Ureter (tissue), 1 donor: ENCODE results near the gene SLC6A2. TPM values are rescaled to one million over a fixed set of nuclear protein-coding genes. Genes with fewer than 3 reads are reported as not detected.

Source experiments
- DNase-seq: peaks from one replicate; pipeline ENCODE4 v3.0.0-alpha.2; 2020; ENCODE audit warnings: low spot score
- total RNA-seq: library from RNA; stranded (reverse); gene quantifications from one replicate; pipeline ENCODE4 v1.2.4, GENCODE V29; 2023
- donor health status: DM: yes; HTN: yes; CAD: no.

SLC6A2 gene
- total RNA-seq, 1 donor from 2014 or later: 4.6 TPM

DNA sequence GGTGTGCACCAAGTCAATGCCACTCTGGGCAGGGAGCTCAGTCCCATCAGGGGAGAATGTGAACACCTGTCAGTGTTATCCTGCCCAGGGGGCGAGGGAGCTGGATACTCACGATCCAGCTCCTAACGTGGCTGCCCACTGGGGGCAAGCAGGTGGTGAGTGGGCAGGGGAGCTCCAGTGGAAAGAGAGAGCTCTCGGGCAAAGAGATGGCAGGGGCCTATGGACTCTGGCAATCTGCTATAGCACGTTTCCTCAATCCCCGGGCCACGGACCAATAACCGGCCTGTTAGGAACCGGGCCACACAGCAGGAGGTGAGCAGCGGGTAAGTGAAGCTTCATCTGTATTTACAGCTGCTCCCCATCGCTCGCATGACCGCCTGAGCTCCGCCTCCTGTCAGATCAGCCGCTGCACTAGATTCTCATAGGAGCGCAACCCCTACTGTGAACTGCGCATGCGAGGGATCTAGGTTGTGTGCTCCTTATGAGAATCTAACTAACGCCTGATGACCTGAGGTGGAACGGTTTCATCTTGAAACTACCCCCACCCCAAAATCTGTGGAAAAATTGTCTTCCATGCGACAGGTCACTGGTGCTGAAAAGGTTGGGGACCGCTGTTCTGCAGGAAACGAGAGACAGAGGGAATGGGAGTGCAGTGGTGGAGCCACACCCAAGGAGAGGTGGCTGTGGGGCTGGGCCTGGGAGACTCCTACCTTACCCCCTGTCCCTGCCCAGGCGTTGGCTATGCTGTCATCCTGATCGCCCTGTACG, 15.6 kb downstream of the SLC6A2 start:
- no peak for DNase-seq

DNA sequence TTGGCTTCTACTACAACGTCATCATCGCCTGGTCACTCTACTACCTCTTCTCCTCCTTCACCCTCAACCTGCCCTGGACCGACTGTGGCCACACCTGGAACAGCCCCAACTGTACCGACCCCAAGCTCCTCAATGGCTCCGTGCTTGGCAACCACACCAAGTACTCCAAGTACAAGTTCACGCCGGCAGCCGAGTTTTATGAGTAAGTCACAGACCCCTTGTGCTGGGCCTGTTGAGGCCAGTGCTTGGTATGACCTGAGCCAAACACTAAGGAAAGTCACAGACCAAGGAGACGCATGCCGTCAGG, 16.1 kb downstream of the SLC6A2 start:
- no peak for DNase-seq

DNA sequence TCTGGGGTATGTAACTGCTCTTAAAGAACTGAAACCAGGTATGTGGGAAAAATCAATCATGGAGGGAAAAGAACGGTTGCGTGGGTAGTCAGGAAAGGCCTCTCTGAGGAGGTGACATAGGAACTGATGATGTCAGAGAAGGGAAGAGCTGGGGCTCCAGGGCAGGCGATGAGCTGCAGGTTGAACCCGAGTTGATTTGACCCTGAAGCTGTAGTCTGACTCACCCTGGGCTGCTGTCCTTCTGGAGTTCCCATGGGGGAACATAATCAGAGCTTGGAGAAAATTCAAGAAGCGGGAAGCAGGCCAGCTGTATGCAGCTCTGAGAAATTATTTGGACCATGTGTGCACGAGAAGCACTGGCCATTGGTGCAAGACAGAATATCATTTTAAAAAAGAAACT, 16.7 kb downstream of the SLC6A2 start:
- DNase-seq: no peak

DNA sequence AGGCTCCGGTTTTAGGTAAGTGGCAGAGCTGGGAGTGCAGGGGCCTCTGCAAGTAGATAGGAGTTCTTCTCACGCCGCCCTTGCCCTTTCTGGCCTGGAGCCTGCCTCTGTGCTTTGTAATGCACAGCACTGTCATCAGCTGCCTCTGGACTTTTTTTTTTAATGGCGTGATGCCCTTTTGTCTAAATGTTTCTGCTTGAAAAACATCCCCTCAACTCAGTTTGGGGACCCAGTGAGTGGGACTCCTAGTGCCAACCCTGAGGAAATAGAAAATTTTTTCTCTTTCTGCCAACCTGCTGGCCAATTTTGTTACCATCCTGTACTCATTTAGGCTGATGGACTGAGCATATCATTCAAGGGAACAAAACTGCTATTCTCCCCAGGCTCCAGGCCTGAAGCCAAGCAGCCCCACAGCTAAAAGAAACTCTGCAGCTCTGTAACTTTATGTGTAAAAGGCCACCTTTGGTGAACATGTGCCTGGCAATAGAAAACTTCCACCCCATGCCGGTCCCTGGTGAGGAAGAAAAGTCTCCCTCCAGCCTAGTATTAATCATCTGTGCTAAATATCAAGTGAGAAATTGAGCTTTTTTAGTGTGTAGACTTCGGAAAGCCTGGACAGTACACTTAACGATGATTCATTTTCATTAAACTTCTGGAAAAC, 22.5 kb downstream of the SLC6A2 start:
- DNase-seq: no peak

DNA sequence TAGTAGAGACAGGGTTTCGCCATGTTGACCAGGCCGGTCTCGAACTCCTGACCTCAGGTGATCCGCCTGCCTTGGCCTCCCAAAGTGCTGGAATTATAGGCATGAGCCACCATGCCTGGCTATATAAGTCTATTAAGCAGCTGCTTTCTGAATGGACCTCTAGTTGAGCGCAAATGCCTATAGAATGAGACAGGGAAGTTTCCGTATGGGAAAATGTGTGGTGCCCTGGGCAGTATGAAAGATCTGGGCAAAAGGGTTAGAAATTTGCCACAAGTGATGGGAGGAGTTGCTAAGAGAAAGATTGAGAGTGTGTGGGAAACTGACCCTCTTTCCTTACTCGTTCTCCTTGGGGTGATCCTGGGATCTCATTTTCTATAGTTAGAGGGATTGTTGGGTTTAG, 26.3 kb downstream of the SLC6A2 start:
- no peak for DNase-seq

DNA sequence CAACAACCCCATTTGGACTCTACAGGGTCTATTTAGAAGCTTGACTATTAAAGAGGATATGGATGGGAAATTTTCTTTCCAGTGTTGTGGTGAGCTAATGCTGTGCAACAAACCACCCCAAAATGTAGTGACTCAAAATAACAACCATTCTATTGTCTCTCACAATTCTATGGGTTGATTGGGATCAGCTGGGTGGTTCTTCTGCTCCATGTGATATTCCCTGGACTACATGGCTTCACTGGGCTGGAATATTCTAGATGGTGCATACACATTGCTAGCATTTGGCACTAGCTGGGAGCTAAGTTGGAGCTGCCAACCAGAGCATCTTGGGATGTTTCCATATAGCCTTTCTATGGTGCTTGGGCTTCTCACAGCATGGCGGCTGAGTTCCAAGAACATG, 30.2 kb downstream of the SLC6A2 start:
- no peak for DNase-seq

DNA sequence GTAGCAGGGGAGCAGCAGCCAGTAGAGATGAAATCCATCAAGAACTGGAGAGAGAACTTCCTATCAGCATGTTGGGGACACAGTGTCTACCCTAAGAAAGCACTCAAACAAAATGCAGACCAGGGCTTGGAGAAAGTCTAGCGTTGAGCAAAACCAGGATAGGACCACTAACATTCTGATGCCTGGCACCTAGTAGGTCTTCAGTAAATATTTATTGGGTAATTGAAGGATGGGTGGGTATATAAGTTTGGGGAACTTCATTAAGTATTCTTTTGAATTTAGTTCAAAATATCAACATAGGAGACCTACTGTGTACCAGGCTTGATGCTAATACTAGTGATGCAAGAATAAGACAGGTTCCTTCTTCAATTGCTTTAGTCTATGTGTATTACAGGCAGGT, 30.9 kb downstream of the SLC6A2 start:
- DNase-seq: no peak

DNA sequence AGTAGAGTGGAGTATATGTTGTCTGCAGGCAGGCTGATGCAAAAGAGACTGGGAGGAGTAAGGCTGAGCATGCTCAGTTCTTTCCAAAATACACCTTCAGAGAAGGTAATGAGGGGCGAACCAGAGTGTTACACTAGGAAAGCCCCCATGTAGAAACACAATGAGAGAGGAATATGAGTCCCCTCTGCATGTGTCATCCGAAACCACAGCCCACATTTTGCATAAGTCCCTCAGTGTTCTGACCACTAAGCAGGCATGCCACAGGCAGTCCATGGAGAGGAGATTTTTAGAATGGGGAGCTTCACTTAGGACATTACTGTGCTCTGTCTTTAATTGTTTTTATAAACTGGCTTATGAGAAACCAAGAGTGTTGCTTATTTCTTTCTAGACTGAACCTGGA, 32.0 kb downstream of the SLC6A2 start:
- DNase-seq: no peak

DNA sequence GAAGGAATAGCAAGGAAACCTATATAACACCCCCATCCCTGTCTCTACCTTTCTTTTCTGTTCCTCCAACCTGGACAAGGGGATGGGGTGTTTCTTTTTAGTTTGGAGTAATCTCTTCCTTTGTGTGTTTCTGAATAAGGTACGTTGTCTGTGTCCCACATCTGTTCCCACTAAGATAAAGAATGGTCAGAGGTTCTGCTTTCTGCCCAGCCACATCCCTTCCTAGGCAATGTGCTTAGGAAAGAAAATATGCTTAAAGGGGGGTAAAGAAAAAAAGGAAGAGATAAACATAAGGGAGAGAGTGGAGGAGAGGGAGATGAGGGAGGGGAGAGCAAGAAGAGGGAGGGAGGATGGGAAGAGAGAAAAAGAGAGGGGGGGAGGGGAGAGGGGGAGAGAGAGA, 35.1 kb downstream of the SLC6A2 start:
- DNase-seq: no peak

DNA sequence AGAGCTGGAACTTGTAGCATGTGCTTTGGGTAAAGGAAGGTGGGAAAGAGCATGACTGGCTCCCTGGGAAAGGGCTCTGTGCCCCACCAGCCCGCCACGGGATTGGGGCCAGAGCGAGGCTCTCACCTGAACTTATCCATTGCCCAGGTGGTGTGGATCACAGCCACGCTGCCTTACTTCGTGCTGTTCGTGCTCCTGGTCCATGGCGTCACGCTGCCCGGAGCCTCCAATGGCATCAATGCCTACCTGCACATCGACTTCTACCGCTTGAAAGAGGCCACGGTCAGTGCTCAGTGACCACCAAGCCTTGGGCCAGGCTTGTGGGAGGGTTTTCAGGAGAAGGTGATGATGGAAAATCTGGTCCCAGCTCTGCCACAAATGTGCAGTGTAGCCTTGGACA, 36.0 kb downstream of the SLC6A2 start:
- no peak for DNase-seq

DNA sequence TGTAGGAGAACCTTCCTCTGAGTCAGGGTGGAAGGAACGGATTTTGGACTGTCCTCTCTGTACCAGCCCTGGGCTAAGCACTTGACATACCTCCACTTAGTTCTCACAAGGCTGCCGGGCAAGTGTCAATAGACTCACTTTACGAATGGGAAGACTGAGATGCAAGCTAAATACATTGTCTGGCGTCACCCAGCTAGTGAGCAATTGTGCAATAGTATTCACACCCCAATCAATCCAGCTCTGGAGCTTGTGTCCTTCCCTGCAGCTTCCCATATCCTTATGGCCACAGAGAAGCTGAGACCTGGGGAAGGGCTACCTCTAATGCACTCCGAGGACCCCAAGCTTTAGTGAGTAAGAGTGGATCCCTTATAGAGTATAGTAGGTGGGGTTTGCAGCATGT, 39.8 kb downstream of the SLC6A2 start:
- no peak for DNase-seq

DNA sequence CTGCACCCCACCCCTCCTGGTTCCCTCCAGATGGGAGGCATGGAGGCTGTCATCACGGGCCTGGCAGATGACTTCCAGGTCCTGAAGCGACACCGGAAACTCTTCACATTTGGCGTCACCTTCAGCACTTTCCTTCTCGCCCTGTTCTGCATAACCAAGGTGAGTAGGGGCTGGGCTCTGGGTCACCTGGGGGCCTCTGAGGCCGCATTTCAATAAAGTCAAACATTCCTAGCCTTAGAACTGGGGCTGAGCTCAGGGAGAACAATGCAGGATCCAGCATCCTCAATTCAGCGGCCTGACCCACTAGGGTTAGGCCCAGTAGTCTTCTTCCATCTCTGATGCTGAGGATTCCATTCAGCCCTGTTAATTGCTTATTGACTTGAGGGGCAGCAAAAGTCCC, 42.1 kb downstream of the SLC6A2 start:
- DNase-seq: no peak

DNA sequence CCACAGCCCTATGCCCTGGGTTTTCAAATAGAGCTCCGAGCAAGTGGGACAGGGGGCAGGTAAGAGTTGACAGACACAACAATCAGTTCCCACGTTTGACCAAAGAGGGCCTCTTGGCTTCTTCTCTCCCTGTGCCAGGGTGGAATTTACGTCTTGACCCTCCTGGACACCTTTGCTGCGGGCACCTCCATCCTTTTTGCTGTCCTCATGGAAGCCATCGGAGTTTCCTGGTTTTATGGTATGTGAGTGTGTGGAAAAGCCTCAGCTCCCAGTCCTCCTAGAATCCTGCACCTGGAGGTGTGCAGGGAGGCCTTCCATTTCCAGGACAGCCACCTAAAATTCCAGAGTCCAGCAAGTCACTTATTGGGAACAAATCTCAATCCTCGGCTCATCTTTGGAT, 42.5 kb downstream of the SLC6A2 start:
- DNase-seq: no peak

DNA sequence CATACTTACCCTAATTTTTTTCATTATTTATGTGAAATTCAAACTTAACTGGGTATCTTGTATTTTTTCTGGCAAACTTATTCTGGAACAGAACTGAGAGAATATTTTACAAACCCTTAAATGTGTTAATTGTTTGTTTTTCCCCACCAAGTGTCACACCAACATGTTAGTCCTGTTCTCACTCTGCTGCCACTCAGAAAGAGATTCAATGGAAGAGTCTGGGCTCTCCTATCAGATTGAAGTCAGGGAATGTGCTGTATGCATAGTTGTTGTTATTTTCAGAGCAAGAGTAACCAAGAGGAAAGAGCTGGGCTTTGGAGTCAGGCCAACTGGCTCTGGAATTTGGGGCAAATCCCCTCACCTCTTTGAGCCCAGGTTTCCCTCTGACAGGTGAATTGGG, 43.2 kb downstream of the SLC6A2 start:
- DNase-seq: no peak

DNA sequence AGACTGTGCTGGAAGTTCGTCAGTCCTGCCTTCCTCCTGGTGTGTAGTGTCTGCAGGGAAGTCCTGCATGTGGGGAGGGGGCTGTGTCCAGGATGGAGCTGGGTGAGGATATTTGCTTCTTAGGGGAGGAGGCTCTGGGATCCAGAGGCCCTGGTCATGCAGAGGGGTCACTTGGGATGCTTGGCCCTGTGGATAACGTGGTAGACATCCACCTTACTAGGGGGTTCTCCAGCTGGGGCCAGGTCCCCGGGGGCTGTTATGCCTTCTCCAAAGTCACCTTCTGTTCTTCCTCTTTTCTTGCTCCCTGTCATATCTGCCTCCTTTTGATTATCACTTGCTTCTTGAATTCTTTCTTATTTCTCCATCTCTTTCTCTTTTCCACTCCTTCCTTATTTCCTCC, 43.8 kb downstream of the SLC6A2 start:
- DNase-seq: no peak

DNA sequence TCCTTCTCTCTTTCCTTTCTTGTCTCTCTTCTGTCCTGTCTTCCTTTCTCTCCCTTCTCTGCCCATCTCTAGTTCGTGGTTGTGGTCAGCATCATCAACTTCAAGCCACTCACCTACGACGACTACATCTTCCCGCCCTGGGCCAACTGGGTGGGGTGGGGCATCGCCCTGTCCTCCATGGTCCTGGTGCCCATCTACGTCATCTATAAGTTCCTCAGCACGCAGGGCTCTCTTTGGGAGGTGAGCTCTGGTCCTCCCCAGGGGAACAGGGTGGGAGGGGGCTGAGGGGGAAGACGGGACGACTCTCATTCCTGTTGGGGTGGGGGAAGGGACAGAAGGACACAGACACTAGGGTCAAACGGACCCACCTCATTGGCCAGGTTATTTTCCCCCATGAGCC, 44.3 kb downstream of the SLC6A2 start:
- no peak for DNase-seq

DNA sequence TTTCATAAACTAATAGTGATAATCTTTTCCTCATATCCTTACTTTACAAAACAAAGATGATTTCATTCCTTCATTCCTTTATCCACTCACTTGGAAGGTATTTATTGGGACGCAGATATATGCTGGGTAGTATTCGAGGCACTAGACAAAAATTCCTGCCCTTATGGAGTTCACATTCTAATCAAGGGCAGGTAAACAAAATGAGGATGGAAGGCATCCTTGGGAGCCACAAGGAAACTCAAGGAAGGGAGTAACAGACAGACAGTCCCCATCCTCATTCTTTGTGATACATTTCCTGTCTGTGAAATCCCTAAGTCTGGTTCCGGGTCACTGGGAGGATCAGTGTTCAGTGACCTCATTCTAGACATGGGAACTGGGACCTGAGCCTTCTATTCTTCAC, 45.2 kb downstream of the SLC6A2 start:
- DNase-seq: no peak

DNA sequence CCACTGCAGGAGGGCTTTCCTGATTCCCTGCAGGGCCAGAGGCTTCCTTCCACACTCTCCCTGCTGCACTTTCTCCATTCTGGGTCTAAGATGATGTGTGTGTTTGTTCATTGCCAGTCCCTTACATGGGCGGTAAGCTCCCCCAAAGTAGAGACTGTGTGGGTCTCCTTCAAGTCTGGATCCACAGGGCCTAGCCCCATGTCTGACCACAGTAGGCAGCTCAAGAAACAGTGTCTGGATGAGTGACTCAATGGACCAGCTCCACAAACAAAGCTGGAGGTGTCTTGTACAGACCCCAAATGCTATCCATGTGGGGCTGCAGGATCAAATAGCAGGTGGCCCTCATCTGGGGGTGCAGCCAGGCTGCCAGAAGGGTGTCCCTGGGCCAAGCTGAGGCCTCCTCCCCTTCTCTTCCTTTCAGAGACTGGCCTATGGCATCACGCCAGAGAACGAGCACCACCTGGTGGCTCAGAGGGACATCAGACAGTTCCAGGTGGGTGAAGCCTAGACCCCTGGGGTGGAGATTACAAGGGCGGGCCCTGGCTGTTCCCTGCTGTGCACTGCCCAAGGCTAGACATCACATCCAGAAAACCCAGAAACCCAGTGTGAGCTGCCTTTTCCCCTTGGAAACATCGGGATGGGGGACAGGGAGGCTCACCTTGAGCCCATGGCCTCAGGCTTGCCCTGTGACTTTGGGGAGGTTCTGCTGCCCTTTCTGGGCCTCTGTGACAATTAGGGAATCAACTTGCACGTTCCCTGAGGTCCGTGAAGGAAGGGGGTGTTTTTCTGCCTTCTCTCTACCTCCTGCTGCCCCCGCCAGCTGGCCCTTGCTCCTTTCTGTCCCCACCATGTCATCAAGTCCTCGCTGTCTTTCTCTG, 45.9 kb downstream of the SLC6A2 start:
- peak; percentile 70 for DNase-seq

DNA sequence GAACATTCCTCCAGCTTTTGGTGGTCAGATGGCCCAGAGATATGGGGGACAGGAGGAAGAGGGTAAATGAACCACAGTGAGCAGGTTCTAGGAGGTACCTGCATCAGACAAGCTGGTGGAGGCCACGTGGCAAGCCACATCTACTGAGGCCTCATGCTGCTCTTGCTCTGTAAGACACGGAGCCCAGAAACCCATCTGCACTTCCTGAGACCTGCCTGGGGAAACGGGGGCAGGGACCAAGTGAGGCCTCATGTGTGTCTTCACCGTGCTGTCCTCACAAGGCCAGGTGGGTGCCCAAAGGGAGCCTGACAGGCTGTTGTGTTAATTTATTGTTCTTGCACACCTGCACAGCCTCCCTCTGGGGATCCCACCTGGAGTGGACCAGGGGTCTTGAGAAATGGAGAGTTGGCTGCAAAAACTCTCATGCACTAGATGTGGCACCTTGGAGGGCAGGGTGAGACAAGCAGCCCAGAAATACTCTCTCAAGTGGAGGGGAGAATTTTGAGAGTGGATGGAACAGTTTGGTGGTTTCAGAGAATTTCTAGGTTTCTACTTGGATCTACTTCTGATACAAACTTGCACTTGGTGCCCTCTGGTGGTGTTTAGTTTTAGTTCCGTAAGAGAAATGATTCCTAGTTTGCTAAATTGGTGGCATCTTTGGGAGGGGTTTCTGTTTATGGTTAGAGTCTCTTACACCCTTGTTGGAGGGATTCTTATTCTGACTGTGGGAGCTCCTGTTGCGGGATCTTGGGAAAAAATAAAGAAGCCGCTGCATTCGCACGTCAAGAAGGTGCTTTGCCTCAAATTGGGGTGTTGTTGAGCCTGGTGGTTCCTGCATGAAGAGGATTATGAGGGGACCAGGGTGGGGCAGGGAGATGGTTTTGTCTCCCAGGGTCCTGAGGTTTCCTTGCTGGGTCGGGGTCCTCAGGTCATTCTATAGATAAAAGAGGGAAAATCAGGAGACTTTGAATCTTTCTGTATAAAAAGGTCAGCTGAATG, 47.5 kb downstream of the SLC6A2 start:
- no peak for DNase-seq

DNA sequence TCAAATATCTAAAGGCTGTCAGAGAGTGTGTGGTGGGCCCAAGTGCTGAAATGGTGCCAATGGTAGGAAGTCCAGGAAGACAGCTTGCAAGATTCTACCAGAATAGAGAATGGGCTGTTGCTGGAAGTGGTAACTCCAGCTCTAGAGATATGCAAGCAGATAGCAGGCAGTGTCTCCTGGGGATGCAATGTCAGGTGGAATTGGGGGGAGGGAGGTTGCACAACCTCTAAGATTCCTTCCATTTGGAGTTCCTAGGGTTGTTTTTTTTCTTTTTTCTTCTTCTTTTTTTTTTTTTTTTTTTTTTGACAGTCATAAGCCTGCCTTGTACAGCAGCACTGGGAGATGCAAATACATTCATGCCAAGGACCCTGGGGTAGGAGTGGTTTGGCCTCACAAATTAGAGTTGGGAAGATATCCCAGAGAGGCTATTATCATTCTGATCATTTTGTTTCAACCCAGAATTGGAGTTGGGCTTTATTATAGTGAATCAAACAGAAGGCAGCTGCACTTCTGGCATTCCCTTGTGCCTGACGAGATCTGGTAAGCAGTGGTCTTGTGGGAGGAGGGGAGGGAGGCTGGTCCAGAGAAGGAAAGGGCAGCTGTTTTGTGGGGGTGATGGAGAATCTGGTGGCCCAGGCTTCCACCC, 51.1 kb downstream of the SLC6A2 start:
- no peak for DNase-seq

DNA sequence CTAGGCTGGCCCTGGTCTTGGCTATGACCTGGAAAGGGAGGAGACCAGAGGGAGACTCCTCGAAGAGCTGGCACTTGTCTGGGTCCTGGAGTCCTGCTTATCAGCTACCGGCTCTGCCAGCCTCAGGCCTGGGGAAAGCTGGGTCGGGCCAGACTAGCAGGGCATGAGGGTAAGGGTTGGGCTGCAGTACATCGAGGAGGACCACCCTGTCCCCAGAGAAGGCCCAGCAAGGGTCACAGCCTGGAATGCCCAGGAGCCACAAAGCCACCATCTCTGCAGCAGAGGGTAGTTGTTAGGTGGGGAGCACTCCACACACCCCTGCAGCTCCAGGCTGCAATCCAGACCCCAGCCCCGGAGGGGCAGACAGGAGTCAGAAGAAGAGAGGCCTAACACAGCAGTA, 54.0 kb downstream of the SLC6A2 start:
- DNase-seq: no peak
